Measurements from ENCODE around the gene CALHM3. TPM values are rescaled to one million over a fixed set of nuclear protein-coding genes. Genes with fewer than 3 reads are reported as not detected.

Gene CALHM3
- polyA plus RNA-seq, 1 experiment: 0.09 TPM

- Histone ChIP-seq H3K36me3 (ENCODE audit: control insufficient read depth, insufficient read depth, low read length) (no peaks in the 10 kb centered on the region), H3K27me3 (ENCODE audit: control insufficient read depth, insufficient read depth, low read length) (no peaks in the 10 kb centered on the region; the same call in none of the 2 replicates), H3K4me3 (ENCODE audit: low read depth, low read length) (no peak overlapping the region)
- POLR2A ChIA-PET: no interaction called here
- CTCF ChIA-PET: no interaction called here
- DNase-seq (ENCODE audit: low read depth): no peak
- TF ChIP-seq CTCF (IDR thresholded peaks at IDR 0.05; ENCODE audit: insufficient read depth, low read depth, low read length): no peak
Measured at GRCh38 chr10:103519798-103520197, 40.8 kb upstream of the CALHM3 start.

- no peak for DNase-seq (ENCODE audit: low read depth)
- ChIA-PET CTCF (interaction anchor here (0.7 to 1.1 kb wide), 2 partner anchors 24 kb away, joined by 3 read pairs; partner anchors contain the start of gene NEURL1), POLR2A (no interaction called here)
- no peaks in the 10 kb centered on the region; the same call in none of the 2 replicates for H3K27me3 ChIP-seq (ENCODE audit: control insufficient read depth, insufficient read depth, low read length)
- H3K4me3 ChIP-seq (ENCODE audit: low read depth, low read length): no peak overlapping the region
- H3K36me3 ChIP-seq (ENCODE audit: control insufficient read depth, insufficient read depth, low read length): no peaks in the 10 kb centered on the region
- TF ChIP-seq CTCF (IDR thresholded peaks at IDR 0.05; ENCODE audit: insufficient read depth, low read depth, low read length): no peak
Measured at GRCh38 chr10:103517234-103518085, 38.4 kb upstream of the CALHM3 start.

GRCh38 chr10:103514244-103514643, 35.2 kb upstream of the CALHM3 start:
- POLR2A ChIA-PET: no interaction called here
- H3K27me3 ChIP-seq (ENCODE audit: control insufficient read depth, insufficient read depth, low read length): peaks cover 16% of the 10 kb centered on the region
- DNase-seq (ENCODE audit: low read depth): no peak
- CTCF ChIA-PET: interaction anchor here (0.6 kb wide), 1 partner anchor 21 kb away, joined by 3 read pairs; no protein-coding TSS in a partner anchor
- H3K36me3 ChIP-seq (ENCODE audit: control insufficient read depth, insufficient read depth, low read length): no peaks in the 10 kb centered on the region
- no peak overlapping the region for H3K4me3 ChIP-seq (ENCODE audit: low read depth, low read length)
- TF ChIP-seq CTCF (IDR thresholded peaks at IDR 0.05; ENCODE audit: insufficient read depth, low read depth, low read length): no peak

- ChIA-PET POLR2A (no interaction called here), CTCF (interaction anchor here (0.6 to 1.1 kb wide), 2 partner anchors 20 to 68 kb away, joined by 3 read pairs; no protein-coding TSS in a partner anchor)
- no peak for DNase-seq (ENCODE audit: low read depth)
- Histone ChIP-seq H3K27me3 (ENCODE audit: control insufficient read depth, insufficient read depth, low read length) (peaks cover 16% of the 10 kb centered on the region), H3K4me3 (ENCODE audit: low read depth, low read length) (no peak overlapping the region), H3K36me3 (ENCODE audit: control insufficient read depth, insufficient read depth, low read length) (no peaks in the 10 kb centered on the region)
- TF ChIP-seq CTCF (IDR thresholded peaks at IDR 0.05; ENCODE audit: insufficient read depth, low read depth, low read length): no peak
Measured at GRCh38 chr10:103513380-103514060, 34.5 kb upstream of the CALHM3 start.

All from BJ (cell line).